Measurements from ENCODE around the gene NOC4L.

DNA sequence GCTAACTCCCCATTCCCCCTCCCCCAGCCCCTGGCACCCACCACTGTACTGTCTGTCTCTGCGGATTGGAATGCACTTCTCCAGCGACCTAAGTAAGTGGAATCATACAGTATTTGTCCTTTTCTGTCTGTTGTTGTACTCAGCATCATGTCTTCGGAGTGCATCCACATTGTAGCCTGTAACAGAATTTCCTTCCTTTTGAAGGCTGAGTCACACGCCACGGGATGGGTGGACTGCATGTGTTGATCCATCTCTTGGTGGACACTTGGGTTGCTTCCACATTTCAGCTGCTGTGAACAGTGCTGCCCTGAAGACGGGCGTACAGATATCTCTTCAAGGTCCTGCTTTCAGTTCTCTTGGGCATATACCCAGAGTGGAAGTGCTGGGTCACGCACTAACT lies 34.5 kb upstream of the NOC4L start:
- TF ChIP-seq, protein P1, sequence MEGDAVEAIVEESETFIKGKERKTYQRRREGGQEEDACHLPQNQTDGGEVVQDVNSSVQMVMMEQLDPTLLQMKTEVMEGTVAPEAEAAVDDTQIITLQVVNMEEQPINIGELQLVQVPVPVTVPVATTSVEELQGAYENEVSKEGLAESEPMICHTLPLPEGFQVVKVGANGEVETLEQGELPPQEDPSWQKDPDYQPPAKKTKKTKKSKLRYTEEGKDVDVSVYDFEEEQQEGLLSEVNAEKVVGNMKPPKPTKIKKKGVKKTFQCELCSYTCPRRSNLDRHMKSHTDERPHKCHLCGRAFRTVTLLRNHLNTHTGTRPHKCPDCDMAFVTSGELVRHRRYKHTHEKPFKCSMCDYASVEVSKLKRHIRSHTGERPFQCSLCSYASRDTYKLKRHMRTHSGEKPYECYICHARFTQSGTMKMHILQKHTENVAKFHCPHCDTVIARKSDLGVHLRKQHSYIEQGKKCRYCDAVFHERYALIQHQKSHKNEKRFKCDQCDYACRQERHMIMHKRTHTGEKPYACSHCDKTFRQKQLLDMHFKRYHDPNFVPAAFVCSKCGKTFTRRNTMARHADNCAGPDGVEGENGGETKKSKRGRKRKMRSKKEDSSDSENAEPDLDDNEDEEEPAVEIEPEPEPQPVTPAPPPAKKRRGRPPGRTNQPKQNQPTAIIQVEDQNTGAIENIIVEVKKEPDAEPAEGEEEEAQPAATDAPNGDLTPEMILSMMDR (IDR thresholded peaks at IDR 0.05) = no peak
- no peak for TF ChIP-seq POLR2A (IDR thresholded peaks at IDR 0.05)

All from breast epithelium (tissue), 3 donors.